SK-N-MC (cell line): ENCODE data around the gene GSK3B.

ENCODE experiments used
- EZH2 ChIP-seq: fragments of 200-600 bp; sonication (generic); IDR thresholded peaks from one replicate; pipeline ENCODE4 v1.6.1; 2017; ENCODE audit warnings: antibody characterized with exemption
- FOXP2 ChIP-seq: optimal IDR thresholded peaks from 2 replicates; pipeline ENCODE3; 2011; ENCODE audit warnings: mild to moderate bottlenecking, moderate library complexity; ENCODE audit not compliant: insufficient read depth; ENCODE audit errors: extremely low read length, control extremely low read depth
- POLR2AphosphoS5 ChIP-seq: IDR thresholded peaks from 2 replicates; pipeline ENCODE4 v1.6.1; 2012; ENCODE audit warnings: mild to moderate bottlenecking, low read depth, low read length, borderline replicate concordance

- TF ChIP-seq EZH2, result no peak
- no peak for TF ChIP-seq POLR2AphosphoS5
- TF ChIP-seq FOXP2, result no peak
Observed at GRCh38 chr3:119796785-119797184, 297.5 kb downstream of the GSK3B start.
